HG03159 (cell line): ENCODE measurements around the gene ADCY5.

Source experiments
- ATAC-seq: cut with Tn5 transposase; IDR thresholded peaks from one replicate; pipeline ENCODE4 v1.9.1; 2021; ENCODE audit warnings: mild to moderate bottlenecking, moderate library complexity; ENCODE audit not compliant: unreplicated experiment

The ADCY5 gene

GRCh38 chr3:123388811-123389627 is 59.9 kb downstream of the ADCY5 start:
- no peak for ATAC-seq

DNA sequence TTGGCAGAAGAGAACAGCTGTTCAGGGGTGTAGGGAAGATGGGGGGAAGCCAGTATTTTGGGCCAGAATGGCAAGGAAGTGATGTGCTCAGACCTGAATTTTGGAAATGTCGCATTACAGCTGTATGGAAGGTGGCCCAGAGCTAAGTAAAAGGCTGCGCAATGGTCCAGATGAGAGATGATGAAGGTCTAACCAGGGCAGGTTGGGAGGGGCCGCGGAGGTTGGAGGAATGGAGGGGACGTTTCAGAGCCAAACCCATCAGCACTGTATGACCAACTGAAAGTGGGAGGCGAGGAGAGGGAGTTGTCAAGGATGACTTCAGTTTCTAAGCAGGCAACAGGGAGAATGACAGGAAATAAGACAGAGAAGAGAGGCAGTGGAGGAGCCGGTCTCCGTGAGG is 60.8 kb downstream of the ADCY5 start:
- no peak for ATAC-seq

DNA sequence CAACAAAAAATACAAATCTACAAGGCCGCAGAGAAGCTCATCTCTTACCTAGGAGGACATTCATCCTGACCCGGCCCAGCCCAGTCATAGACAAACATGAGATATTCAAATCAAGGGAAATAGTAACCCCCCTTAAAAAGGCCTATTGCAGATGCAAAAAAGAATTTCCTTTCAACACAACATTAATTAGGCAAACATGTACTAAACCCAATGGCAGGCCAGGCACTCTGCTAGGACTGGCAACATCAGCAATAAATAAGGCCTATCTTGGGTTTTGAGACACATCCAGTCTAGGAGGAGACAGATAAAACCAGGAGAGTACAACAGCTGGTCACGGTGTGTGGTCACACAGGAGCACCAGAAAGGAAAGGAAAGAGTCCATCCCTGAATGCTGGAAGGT is 61.4 kb downstream of the ADCY5 start:
- no peak for ATAC-seq

DNA sequence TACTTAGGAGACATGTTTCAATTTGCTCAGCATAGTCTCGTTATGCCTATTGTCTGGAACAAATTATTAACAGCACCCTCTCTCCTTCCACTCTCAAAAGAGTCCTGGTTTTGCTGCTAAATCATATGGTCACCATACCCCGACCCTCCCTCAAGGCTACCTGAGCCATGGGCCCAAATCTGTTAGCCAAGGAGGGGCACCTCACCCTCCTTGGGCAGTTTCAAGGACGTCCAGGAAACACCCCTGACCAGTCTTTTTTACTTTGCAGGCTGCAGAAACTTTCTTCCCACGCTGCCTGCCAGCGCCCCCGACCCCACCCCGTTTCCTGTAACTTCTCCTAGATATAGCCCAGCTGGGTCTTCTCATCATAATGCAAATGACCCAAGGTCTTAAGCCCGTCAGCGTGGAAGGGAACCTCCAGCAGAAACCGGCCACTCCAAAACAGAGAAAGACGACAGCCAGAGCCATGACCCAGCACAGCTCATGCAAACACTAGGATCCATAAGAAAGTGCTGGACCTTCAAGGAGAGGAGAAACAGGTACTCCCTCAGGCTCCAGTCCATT is 62.3 kb downstream of the ADCY5 start:
- no peak for ATAC-seq

DNA sequence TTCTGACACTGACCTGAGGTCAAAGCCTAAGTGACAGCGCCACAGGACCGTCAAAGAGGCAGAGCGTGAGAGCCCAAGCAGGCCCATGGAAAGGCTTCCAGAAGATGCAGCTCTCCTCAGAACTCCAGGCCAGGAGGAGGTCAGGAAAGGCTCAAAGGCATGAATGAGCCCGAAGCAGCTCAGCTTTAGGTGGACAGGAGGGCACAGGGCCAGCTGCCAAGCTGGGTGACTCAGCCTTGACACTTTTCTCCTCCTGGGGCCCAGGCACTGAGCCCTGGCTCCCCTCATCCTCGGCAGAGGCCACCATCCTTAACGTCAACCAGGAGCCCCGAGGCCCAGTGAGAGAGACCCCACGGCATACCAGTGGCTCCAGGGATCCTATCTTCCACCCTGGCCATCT is 62.9 kb downstream of the ADCY5 start:
- no peak for ATAC-seq

DNA sequence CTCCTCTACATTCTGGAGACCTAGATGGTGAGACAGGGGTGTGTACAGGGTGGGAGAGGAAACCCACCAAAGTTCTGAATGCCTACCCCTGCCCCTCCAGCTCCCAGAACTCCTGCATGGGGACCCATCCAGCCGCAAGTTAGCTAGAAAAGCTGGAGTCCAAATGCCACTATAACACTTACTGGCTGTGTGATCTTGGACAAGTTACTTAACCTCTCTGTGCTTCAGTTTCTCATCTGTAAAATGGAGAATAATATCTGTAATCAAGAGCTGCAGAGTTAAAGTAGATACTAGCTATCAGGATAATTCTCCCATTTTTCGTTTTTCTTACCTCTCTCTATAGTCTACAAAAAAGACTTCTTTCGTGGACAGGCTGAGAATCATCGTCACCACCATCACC is 63.4 kb downstream of the ADCY5 start:
- no peak for ATAC-seq

GRCh38 chr3:123385001-123385401 is 63.9 kb downstream of the ADCY5 start:
- ATAC-seq = no peak

DNA sequence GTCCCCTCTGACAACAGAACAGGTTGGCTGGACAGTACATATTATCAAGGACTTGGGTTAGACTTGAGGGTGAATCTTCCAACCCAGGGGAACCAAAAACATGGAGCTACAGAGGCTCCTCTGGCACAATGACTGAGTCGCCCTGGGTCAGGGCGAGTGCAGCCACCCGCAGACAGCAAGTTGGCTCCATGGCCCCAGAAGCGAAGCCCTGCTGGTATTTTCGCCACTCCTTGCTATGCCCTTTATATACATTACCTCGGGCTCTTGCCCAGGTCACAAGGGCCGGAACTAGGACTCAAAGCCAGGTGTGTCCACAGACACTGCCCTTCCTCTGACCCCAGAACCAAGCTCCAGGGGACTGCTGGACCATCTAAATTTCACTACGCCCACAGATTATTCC is 64.6 kb downstream of the ADCY5 start:
- no peak for ATAC-seq

DNA sequence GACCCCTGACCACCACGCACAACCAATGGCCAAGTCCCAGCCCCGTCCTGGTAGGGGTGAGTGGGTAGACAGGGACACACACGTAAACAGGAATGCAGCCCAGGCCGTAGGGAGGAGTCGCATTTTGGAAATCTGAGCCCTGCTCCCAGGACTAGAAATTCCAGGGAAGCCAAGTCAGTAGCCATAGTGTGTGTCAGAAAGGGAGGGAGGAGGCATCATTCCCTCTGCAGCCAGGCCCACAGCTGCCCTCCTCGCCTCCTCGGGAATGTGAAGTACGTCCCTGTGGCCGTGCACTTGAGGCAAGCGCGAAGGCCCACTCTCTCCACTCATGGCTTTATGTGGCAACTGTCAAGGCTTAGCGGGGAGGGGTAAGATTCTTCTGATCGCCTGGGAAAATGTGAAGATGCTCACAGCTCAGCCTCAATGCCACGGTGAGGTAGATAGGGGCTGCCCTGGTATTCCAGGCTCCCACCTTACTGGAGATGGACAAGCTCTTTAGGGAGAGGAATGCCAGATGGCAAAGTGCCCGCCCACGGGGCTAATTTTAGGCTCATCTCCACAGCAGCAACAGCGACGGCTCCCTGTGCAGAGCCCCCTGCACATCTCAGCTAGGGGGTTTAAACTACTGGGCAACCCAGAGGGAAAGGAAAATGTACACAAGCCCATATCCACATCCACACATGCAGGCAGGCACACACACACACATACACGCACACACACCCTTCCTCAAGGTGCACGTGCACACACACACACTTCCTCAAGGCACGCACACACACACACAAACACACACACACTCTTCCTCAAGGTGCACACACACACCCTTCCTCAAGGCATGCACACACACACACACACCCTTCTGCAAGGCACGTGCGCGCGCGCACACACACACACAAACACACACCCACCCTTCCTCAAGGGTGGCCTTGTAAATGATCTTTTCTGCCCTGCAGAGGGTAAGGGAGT is 65.5 kb downstream of the ADCY5 start:
- ATAC-seq = no peak

- ATAC-seq = no peak
These were observed 68.6 kb downstream of the ADCY5 start for GRCh38 chr3:123380261-123380660.

DNA sequence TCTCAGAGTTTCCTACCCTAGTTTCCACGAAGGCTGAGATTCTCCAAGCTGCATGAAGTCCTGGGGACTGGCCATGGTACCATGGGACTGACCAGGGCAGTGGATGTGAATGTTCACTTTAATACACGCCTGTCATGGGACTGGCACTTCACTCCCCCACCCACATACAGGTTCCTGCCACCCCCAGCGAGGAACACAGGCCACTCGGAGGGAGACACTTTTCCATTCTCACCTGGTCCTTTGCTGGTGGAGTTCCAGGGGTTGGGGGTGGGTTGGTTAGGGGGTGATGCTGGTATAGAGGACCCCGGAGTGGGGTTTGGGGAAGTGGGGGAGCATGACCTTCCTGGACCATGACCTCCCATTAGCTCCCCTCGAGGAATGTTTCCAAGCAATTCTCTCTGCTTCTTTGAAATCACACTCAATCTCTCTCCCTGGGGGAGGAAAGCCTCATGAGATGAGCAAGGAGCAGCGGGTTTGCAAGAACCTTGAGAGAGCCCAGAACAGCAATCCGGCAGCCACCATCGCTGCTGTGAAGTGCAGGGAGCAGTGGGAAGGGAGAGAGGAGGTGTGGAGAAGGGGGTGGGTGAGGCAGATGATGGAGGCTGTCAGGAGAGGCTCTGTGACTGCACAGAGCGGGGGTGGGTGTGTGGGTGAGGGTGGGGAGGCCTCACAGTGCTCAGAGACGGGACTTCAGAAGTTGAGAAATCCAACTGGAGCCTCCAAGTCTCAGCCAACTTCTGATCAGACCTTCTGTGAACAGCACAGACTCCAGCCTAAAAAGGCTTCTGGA is 69.7 kb downstream of the ADCY5 start:
- ATAC-seq = no peak

GRCh38 chr3:123378409-123378915 is 70.4 kb downstream of the ADCY5 start:
- no peak for ATAC-seq

GRCh38 chr3:123377243-123377740 is 71.6 kb downstream of the ADCY5 start:
- ATAC-seq = no peak

GRCh38 chr3:123376451-123377242 is 72.2 kb downstream of the ADCY5 start:
- ATAC-seq = no peak

DNA sequence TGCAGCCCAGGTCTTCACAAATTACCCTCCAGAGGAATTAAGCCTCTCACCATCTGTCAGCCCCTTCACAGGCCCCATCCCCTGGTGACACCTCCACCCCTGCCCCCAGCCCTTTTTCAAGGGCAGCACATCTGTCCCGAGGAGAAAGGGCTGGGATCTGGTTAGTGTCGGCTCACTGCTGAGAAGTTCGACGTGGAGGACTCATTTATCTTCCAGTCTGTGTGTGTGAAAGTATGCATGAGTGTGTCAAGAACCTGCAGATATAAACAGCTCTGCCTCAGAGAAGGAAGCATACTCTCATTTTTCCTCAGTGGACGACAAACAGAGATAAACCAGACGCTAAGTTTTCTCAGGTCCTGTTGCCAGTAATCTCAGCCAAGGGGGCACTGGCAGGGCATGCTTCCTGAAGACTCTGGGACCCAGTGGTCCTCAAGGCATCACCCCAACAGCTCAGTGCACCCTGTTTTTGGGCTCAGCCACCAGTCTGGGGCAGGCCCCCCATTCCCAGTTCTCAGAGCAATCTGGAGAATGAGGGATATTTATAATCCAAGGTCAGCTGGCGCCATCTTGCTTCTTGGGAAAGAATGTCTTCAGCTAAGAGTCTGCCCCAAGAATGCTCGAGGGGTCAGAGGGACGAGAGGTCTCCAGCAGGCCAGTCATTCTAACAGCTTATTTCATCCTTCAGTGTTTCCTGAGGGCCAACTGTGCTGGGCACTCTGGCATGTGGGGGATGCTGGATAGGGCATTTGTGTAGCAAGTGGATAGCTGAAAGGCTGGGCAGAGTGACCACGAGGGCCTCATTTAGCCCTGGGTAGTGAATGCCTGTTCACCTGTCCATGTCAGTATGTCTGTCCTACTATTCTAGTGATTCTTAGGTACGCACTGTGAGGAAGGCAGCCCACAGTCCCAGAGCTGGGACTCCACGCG is 73.6 kb downstream of the ADCY5 start:
- no peak for ATAC-seq

DNA sequence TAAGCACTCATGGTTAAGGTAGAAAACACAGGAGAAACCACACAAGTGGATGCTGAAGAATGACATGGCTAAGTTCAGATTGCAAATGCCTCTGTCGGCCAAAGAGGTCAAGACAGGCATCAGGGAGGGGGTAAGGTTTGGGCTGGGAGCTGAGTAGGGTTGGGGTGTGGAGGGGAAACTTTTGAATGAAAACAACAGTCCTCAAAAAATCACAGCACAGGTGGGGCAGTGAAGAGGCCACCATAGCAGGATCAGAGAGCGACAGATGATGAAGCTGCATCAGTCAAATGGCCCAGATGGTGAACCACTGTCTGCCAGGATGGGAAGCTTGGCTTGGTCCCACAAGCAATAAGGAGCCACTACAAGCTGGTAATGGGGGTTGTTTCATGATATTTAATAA is 74.9 kb downstream of the ADCY5 start:
- no peak for ATAC-seq

DNA sequence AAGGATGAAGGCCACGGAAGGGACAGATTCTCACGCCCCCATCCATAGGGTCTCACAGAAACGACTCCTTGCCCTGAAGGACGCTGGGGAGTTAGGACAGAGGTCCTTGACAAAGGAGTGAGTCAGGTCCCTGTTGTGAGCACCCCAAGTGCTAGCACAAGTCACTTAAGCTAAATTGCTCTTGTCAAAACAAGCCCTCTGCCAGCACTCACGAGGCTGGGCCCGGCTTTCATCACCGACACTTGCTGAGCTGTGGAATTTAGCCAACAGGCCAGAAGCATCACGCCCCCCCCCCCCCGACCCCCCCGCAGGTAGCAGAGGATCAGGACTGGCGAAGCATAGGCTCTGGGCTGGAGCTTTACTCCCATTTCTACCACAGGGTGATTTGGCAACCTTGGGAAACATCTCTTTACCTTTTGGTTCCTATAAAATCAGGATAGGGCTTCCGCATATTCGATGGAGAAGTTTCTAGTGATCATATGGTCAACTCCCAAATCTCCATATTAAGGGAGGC is 75.4 kb downstream of the ADCY5 start:
- ATAC-seq = no peak
